Liver (tissue), 3 donors: ENCODE measurements around the gene ADAMTS14.

ENCODE experiments used
- EGR1 ChIP-seq, 2 donors: IDR thresholded peaks; 2 replicates each; pipeline ENCODE4 v1.6.1; 2016 to 2018; ENCODE audit warnings: antibody characterized with exemption in 2 of 2, low read depth in 2 of 2
- FOXA1 ChIP-seq: IDR thresholded peaks from 2 replicates; pipeline ENCODE4 v1.6.1; 2016; ENCODE audit warnings: antibody characterized with exemption
- GABPA ChIP-seq, 2 donors: IDR thresholded peaks in 1 of 2; conservative IDR thresholded peaks in 1 of 2; 2 replicates each; pipeline ENCODE4 v1.6.1; 2016; ENCODE audit warnings: antibody characterized with exemption in 2 of 2, mild to moderate bottlenecking in 1 of 2, moderate library complexity in 1 of 2
- NR2F2 ChIP-seq: IDR thresholded peaks from 2 replicates; pipeline ENCODE4 v1.6.1; 2016; ENCODE audit warnings: antibody characterized with exemption
- RAD21 ChIP-seq, 2 donors: IDR thresholded peaks; 2 replicates each; pipeline ENCODE4 v1.6.1; 2016; ENCODE audit warnings: antibody characterized with exemption in 2 of 2, mild to moderate bottlenecking in 2 of 2
- REST ChIP-seq: IDR thresholded peaks from 2 replicates; pipeline ENCODE4 v1.6.1; 2016; ENCODE audit warnings: antibody characterized with exemption, mild to moderate bottlenecking
- SP1 ChIP-seq: IDR thresholded peaks from 2 replicates; pipeline ENCODE4 v1.6.1; 2018; ENCODE audit warnings: antibody characterized with exemption, mild to moderate bottlenecking
- TAF1 ChIP-seq: conservative IDR thresholded peaks from 2 replicates; pipeline ENCODE4 v1.6.1; 2016; ENCODE audit warnings: antibody characterized with exemption, mild to moderate bottlenecking
- TF ChIP-seq, protein P1 (sequence below): fragments of 150-350 bp; IDR thresholded peaks from 2 replicates; pipeline ENCODE4 v1.5.1; 2017; ENCODE audit warnings: improper control_type of control experiment, low read depth, low read length; ENCODE audit not compliant: missing input control
- TF ChIP-seq, protein P2 (sequence below): IDR thresholded peaks from 2 replicates; pipeline ENCODE4 v1.6.1; 2016; ENCODE audit warnings: antibody characterized with exemption
- donor health status: healthy.
- donor health status: healthy.

DNA sequence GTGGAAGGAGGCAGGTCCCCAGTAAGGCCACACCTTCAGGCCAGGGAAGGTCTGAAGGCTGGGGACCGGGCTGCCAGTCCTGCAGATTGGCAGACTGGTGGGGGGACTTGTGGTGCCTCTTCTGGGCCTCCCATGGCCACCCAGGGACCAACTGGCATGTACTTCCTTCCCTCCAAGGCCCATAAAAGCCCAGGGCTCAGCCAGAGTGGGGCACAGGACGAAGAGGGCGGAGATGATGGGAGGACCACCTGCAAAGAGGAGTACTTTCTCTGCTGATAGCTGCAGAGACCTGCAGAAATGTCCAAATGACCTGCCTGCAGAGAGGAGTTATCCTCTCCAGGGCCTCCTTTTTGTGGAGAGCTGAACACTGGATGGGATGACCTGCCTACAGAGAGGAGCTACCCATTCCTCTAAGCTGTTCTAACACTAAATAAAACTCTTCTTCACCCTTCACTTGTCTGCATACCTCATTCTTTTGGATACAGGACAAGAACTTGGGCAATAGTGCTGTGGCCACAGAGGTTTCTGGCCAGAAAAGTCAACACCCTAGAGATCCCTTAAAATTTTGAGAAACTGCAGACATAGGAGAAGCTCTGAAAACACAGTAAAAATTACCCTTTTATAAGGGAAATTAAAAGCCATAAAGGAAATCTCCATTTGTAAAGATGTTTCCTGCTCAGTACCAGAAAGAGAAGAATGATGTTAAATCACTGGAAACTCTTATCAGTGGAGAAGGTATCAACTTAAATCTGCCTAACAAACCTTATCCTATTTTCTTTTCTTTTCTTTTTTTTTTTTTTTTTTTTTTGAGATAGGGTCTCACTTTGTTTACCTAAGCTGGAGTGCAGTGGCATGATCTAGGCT lies 49.1 kb upstream of the ADAMTS14 start:
- TF ChIP-seq, protein P1, sequence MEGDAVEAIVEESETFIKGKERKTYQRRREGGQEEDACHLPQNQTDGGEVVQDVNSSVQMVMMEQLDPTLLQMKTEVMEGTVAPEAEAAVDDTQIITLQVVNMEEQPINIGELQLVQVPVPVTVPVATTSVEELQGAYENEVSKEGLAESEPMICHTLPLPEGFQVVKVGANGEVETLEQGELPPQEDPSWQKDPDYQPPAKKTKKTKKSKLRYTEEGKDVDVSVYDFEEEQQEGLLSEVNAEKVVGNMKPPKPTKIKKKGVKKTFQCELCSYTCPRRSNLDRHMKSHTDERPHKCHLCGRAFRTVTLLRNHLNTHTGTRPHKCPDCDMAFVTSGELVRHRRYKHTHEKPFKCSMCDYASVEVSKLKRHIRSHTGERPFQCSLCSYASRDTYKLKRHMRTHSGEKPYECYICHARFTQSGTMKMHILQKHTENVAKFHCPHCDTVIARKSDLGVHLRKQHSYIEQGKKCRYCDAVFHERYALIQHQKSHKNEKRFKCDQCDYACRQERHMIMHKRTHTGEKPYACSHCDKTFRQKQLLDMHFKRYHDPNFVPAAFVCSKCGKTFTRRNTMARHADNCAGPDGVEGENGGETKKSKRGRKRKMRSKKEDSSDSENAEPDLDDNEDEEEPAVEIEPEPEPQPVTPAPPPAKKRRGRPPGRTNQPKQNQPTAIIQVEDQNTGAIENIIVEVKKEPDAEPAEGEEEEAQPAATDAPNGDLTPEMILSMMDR: no peak
- no peak for TF ChIP-seq GABPA (IDR thresholded peaks at IDR 0.05 in 1 of 2, conservative IDR thresholded peaks at IDR 0.05 in 1 of 2)
- TF ChIP-seq REST: no peak
- no peak for TF ChIP-seq EGR1 (IDR thresholded peaks at IDR 0.05; ENCODE audit: low read depth in 2 of 2)
- TF ChIP-seq NR2F2: no peak
- TF ChIP-seq, protein P2, sequence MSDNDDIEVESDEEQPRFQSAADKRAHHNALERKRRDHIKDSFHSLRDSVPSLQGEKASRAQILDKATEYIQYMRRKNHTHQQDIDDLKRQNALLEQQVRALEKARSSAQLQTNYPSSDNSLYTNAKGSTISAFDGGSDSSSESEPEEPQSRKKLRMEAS: no peak
- no peak for TF ChIP-seq TAF1
- no peak for TF ChIP-seq FOXA1
- no peak for TF ChIP-seq RAD21 (IDR thresholded peaks at IDR 0.05)
- no peak for TF ChIP-seq SP1
